ENCODE measurements around the gene DHX16. TPM values are rescaled to one million over a fixed set of nuclear protein-coding genes. Genes with fewer than 3 reads are reported as not detected.

Gene DHX16
- polyA plus RNA-seq, 1 donor, result 48.5 TPM

DNA sequence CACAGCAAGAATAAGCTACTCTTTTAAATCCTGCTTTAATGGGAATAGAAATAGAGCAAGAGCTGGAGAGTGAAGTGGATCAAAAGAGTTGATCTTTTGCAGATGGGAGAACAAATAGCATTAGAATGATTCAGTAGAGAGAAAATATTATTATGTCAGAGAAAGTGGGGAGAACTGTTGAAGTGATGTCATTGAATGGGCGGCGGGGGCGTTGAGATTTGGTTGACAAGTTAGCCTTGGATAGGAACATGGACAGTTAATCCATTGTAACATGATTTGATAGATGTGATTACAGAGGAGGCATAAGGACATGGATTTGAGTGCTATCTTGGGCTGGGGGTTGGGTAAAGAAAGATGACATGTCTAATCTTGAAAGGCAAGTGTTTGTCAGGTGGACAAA is 37.0 kb downstream of the DHX16 start:
- H3K4me1 ChIP-seq (ENCODE audit: control insufficient read depth, insufficient read depth, low read length), result peaks cover 3% of the 10 kb centered on the region
- no CpG with 5 or more reads among the region's 3 CpGs for WGBS (ENCODE audit: insufficient coverage, low lambda C conversion rate)
- no peaks in the 10 kb centered on the region for H3K9me3 ChIP-seq (ENCODE audit: control insufficient read depth, low read depth, low read length)
- H3K27ac ChIP-seq (ENCODE audit: low read length), result no peak overlapping the region
- peak in 1 of 2 donors; percentile 48 for DNase-seq
- H3K27me3 ChIP-seq (ENCODE audit: control insufficient read depth, insufficient read depth, low read length), result no peaks in the 10 kb centered on the region
- peaks cover 45% of the 10 kb centered on the region for H3K36me3 ChIP-seq (ENCODE audit: control insufficient read depth, insufficient read depth, low read length)
- no peak overlapping the region for H3K4me3 ChIP-seq (ENCODE audit: low read length)

DNA sequence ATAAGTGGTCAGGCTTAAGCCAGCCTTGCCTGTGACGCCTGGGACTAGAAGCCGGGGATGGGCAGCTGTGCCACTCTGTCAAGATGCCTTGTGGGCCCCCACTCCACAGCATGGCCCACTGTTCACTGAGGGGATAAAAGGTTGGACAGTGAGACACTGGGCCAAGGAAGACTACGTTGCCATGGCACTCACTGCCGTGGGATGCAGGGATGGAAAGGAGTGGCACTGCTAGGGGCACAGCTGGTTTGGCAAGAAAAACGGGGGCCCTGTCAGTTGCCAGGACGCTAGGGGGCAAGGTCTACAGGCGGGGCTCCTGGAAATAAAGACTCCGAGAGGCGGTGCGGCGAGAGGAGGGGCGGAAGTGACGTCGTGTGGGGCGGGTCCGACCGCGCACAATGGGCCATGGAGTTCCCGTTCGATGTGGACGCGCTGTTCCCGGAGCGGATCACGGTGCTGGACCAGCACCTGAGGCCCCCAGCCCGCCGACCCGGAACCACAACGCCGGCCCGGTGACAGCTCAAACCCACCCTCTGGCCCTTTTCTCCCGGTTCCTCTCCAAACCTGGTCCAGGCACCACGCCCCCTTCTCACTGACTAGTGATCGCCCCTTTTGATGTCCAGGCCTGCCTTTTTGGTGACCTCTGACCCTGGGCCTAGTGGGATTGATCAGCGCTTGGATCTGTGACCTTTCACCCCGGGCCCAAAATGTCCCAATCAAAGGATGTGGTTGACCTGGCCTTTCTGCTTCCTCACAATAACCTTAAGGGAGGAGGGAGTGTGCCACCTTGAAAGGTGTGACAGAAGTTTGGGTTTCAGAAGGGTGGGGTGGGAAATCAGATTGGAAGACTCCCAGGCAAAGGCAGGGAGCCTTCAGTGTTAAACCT is 46.1 kb downstream of the DHX16 start, which contains the start of gene ATAT1:
Gene ATAT1, plus strand, starts transcription at position 391 of the 883 bp plus-strand sequence.
- H3K4me1 ChIP-seq (ENCODE audit: control insufficient read depth, insufficient read depth, low read length), result peaks cover 7% of the 10 kb centered on the region
- no CpG with 5 or more reads among the region's 36 CpGs for WGBS (ENCODE audit: insufficient coverage, low lambda C conversion rate)
- H3K9me3 ChIP-seq (ENCODE audit: control insufficient read depth, low read depth, low read length), result no peaks in the 10 kb centered on the region
- peaks cover 69% of the 10 kb centered on the region for H3K36me3 ChIP-seq (ENCODE audit: control insufficient read depth, insufficient read depth, low read length)
- peak within 1 kb of the TSS; percentile 96 for H3K27ac ChIP-seq (ENCODE audit: low read length)
- peak within 1 kb of the TSS; percentile 71 for H3K4me3 ChIP-seq (ENCODE audit: low read length)
- no peaks in the 10 kb centered on the region for H3K27me3 ChIP-seq (ENCODE audit: control insufficient read depth, insufficient read depth, low read length)
- DNase-seq, result peak; percentile 94 to 96

DNA sequence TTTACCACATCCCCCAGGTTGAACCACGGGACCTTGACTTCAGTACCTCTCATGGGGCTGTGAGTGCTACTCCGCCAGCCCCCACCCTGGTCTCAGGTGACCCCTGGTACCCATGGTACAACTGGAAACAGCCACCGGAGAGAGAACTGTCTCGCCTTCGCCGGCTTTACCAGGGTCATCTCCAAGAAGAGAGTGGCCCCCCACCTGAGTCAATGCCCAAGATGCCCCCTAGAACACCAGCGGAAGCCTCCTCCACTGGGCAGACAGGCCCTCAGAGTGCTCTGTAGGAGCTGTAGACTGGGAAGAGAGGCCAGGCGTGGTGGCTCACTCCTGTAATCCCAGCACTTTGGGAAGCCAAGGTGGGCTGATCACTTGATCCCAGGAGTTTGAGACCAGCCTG is 47.3 kb downstream of the DHX16 start:
- Histone ChIP-seq H3K27ac (ENCODE audit: low read length) (no peak overlapping the region), H3K36me3 (ENCODE audit: control insufficient read depth, insufficient read depth, low read length) (peaks cover 68% of the 10 kb centered on the region), H3K27me3 (ENCODE audit: control insufficient read depth, insufficient read depth, low read length) (no peaks in the 10 kb centered on the region), H3K9me3 (ENCODE audit: control insufficient read depth, low read depth, low read length) (no peaks in the 10 kb centered on the region), H3K4me3 (ENCODE audit: low read length) (no peak overlapping the region), H3K4me1 (ENCODE audit: control insufficient read depth, insufficient read depth, low read length) (peaks cover 7% of the 10 kb centered on the region)
- no CpG with 5 or more reads among the region's 8 CpGs for WGBS (ENCODE audit: insufficient coverage, low lambda C conversion rate)
- DNase-seq, result no peak

DNA sequence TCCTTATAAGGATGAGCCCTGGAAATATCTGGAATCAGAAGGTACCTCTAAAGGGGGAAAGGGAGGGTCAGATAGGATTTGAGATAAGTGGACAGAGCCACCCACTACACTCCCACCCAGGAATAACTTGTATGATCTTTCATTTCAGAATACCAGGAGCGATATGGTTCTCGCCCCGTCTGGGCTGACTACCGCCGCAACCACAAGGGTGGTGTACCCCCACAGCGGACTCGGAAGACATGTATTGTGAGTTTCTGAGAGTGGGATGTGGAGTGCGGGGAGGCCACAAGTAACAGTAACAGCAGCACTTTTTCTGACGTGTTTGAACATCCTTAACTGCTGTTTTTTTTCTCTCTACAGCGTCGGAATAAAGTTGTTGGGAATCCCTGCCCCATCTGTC is 53.2 kb downstream of the DHX16 start:
- H3K9me3 ChIP-seq (ENCODE audit: control insufficient read depth, low read depth, low read length), result no peaks in the 10 kb centered on the region
- no CpG with 5 or more reads among the region's 11 CpGs for WGBS (ENCODE audit: insufficient coverage, low lambda C conversion rate)
- H3K36me3 ChIP-seq (ENCODE audit: control insufficient read depth, insufficient read depth, low read length), result peaks cover 50% of the 10 kb centered on the region
- H3K27me3 ChIP-seq (ENCODE audit: control insufficient read depth, insufficient read depth, low read length), result no peaks in the 10 kb centered on the region
- H3K4me1 ChIP-seq (ENCODE audit: control insufficient read depth, insufficient read depth, low read length), result peaks cover 8% of the 10 kb centered on the region
- H3K4me3 ChIP-seq (ENCODE audit: low read length), result no peak overlapping the region
- H3K27ac ChIP-seq (ENCODE audit: low read length), result no peak overlapping the region
- no peak for DNase-seq

DNA sequence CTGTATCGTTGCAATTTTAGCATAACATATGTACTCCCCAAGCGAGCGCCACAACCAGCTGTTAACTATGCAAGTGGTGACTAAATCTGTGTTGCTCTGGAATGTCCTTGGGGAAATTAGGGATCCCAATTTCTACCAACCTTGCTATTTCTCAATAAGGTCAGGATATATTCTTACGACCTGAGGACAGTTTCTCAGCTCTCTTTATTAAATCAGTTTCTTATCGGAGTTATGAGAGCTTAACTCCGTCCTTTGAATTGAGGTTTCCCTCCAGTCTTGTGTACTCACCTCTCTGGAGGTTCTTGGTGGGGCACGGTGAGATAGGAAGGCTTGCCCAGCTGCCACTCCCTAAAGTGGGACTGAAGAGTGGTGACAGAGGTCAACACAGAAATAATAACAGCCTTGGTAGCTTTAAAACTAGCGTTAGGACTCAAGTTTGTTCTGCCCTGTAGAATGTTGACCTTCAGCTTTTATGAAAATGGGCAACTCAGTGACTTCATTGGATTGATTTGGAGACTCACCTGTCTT is 54.5 kb downstream of the DHX16 start:
- H3K27me3 ChIP-seq (ENCODE audit: control insufficient read depth, insufficient read depth, low read length), result no peaks in the 10 kb centered on the region
- no CpG with 5 or more reads among the region's 8 CpGs for WGBS (ENCODE audit: insufficient coverage, low lambda C conversion rate)
- no peaks in the 10 kb centered on the region for H3K9me3 ChIP-seq (ENCODE audit: control insufficient read depth, low read depth, low read length)
- peak overlapping the region; percentile 88 for H3K27ac ChIP-seq (ENCODE audit: low read length)
- H3K4me1 ChIP-seq (ENCODE audit: control insufficient read depth, insufficient read depth, low read length), result peaks cover 19% of the 10 kb centered on the region
- H3K36me3 ChIP-seq (ENCODE audit: control insufficient read depth, insufficient read depth, low read length), result peaks cover 39% of the 10 kb centered on the region
- H3K4me3 ChIP-seq (ENCODE audit: low read length), result peak overlapping the region; percentile 68
- peak; percentile 47 to 73 for DNase-seq

DNA sequence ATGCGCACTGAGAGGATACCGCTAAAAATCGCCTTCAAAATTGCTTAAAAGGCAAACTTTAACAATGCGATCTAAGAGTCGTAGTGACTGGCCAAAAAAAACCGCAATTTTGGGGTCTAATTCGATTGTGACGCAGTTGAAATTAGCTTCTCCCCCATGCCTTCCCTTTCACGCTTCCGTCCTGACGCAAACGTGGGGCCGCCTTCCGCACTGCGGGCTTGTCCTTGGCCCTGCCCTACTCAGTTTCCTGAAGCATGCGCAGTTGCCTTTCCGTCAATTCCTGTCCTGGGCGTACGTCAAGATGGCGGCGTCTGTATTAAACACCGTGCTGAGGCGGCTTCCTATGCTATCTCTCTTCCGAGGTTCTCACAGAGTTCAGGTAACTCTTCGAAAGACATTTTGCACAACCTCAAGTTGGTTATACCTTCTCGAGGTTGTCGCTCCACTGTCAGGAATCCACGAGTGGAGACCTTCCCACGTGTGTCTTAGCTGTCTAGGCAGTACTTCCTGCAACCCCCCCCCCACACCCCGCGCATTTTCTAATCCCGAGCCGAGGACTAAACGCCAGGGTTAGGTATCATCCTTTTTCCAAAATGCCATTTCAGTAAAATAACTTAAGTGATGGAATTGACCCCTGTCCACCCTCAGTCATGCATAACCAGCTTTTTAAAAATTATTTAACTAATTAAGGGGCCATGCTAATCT is 55.1 kb downstream of the DHX16 start, which contains the start of gene MRPS18B:
Gene MRPS18B, plus strand, starts transcription at position 276 of the 705 bp plus-strand sequence. Its CDS starts 26 bp downstream, at position 302.
- peak; percentile 99 for DNase-seq
- Histone ChIP-seq H3K27ac (ENCODE audit: low read length) (peak within 1 kb of the TSS; percentile 99), H3K4me1 (ENCODE audit: control insufficient read depth, insufficient read depth, low read length) (peaks cover 21% of the 10 kb centered on the region), H3K4me3 (ENCODE audit: low read length) (peak within 1 kb of the TSS; percentile 71), H3K9me3 (ENCODE audit: control insufficient read depth, low read depth, low read length) (no peaks in the 10 kb centered on the region), H3K27me3 (ENCODE audit: control insufficient read depth, insufficient read depth, low read length) (no peaks in the 10 kb centered on the region), H3K36me3 (ENCODE audit: control insufficient read depth, insufficient read depth, low read length) (peaks cover 37% of the 10 kb centered on the region)
- 0% methylated on average over 1 of the region's 34 CpGs for WGBS (ENCODE audit: insufficient coverage, low lambda C conversion rate)

DNA sequence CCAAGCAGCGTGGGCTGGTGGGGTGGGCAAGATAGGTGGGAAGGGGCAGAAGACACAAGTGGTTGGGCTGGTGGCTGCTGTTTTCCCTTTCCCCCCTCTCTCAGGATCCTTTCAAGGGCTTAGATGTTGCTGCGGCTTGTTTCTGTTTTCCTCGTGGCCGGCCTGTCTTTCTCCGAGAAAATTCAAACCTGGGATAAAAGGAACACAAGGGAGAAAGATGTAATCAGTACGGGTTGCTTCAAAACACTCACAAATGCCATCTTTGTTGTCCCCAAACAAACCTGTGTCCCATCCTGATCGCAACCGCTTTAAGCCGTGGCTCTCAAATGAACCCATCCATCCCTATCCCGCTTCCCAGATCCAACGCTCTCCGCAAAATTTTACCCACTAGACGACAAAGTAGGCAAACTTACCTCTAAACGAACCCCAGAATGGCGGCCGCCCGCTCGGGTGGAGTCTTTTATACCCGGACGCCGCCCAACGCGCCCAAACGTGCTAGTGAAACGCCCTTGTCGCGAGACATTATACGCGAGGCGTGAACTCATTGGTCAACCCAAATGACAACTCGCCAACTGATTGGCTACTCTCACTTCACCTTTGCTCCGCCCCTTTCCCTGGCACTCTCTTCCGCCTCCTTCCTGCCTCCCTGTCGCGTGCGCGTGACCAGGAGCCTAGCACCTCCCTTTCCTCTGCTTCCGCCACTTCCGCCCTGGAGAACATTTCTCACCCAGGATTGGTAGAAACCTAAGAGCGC is 55.8 kb downstream of the DHX16 start, which contains the start of gene PPP1R10:
Gene PPP1R10, minus strand, starts transcription at position 433 of the 754 bp plus-strand sequence. CDS start 7,299 bp downstream, outside the sequence.
- H3K4me1 ChIP-seq (ENCODE audit: control insufficient read depth, insufficient read depth, low read length), result peaks cover 21% of the 10 kb centered on the region
- no peaks in the 10 kb centered on the region for H3K27me3 ChIP-seq (ENCODE audit: control insufficient read depth, insufficient read depth, low read length)

DNA sequence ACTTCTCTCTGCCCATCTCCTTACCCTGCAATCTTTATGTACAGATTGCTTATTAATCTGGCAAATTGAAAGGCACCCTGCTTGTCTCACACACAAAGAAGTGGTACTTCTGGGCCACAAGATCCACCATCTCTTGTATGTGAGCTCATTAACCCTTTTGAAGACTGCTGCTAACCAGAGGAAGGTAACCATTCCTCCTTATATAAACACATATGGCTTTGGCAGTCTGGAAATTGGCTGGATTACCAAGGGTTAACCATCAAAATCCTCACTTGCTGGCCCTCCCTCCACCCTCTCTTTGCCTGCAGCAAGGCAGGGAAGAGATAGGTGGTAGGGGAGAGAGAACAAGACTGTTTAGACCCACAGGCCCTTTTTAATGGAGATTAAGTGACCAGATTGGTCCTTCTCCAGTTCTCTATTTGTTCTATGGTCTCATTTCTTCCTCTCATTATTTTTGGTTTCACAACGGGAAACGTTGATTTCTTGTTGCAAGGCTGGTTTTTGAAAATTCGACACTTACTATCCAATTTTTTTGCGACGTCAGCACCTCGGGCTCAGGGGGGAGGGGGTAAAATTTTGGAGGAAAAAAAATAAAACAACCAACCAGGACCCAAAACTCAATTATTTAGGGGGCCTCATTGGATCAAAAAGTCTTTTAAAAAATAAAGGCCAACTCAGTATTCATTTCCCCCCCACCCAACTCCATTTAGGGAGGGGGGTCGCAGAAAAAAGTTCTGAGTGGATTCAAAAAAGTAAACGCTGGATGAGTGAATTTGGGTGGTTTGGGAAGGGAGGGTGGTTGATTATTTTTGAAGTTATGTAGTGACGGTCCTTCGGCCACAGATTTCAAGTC is 56.6 kb downstream of the DHX16 start:
- Histone ChIP-seq H3K4me1 (ENCODE audit: control insufficient read depth, insufficient read depth, low read length) (peaks cover 21% of the 10 kb centered on the region), H3K4me3 (ENCODE audit: low read length) (peak overlapping the region; percentile 71), H3K27me3 (ENCODE audit: control insufficient read depth, insufficient read depth, low read length) (no peaks in the 10 kb centered on the region), H3K36me3 (ENCODE audit: control insufficient read depth, insufficient read depth, low read length) (peaks cover 28% of the 10 kb centered on the region), H3K27ac (ENCODE audit: low read length) (peak overlapping the region; percentile 99), H3K9me3 (ENCODE audit: control insufficient read depth, low read depth, low read length) (no peaks in the 10 kb centered on the region)
- DNase-seq, result peak; percentile 46 to 64
- 0% methylated on average over 1 of the region's 10 CpGs for WGBS (ENCODE audit: insufficient coverage, low lambda C conversion rate)

More for the DNA sequence above, 55.8 kb downstream of the DHX16 start, which contains the start of gene PPP1R10:
- WGBS (ENCODE audit: insufficient coverage, low lambda C conversion rate), result no CpG with 5 or more reads among the region's 40 CpGs
- Histone ChIP-seq H3K4me3 (ENCODE audit: low read length) (peak within 1 kb of the TSS; percentile 71), H3K36me3 (ENCODE audit: control insufficient read depth, insufficient read depth, low read length) (peaks cover 32% of the 10 kb centered on the region), H3K9me3 (ENCODE audit: control insufficient read depth, low read depth, low read length) (no peaks in the 10 kb centered on the region), H3K27ac (ENCODE audit: low read length) (peak within 1 kb of the TSS; percentile 99)
- peak; percentile 100 for DNase-seq

Measured in large intestine (tissue), 3 donors.